HL-60 (cell line): ENCODE data around the gene SDR42E2.
A peak's percentile ranks its signal among the peaks of the same experiment; 100 is the strongest.

Experiments used
- DNase-seq, 2 experiments: peaks; one replicate each; pipeline ENCODE4 v3.0.0-alpha.2; 2010 to 2020; ENCODE audit warnings: low read depth in 1 of 2, low spot score in 1 of 2
- H3K27ac ChIP-seq: fragments of 250-450 bp; sonication (Bioruptor Pico); replicated peaks from 2 replicates; pipeline ENCODE4 v1.5.1; 2020; ENCODE audit warnings: mild to moderate bottlenecking, moderate library complexity
- H3K27me3 ChIP-seq: fragments of 250-450 bp; sonication (Bioruptor Pico); 2 replicates; pipeline ENCODE4 v1.5.1; 2021; ENCODE audit warnings: mild to moderate bottlenecking, moderate library complexity; ENCODE audit not compliant: insufficient read depth, poor library complexity, severe bottlenecking
- H3K4me3 ChIP-seq: replicated peaks from 2 replicates; pipeline ENCODE4 v1.5.1; 2011; ENCODE audit warnings: mild to moderate bottlenecking, control low read depth, low read length; ENCODE audit not compliant: insufficient read depth
- GABPA ChIP-seq: IDR thresholded peaks from 2 replicates; pipeline ENCODE4 v1.6.1; 2012; ENCODE audit warnings: low read depth
- POLR2AphosphoS5 ChIP-seq: IDR thresholded peaks from 2 replicates; pipeline ENCODE4 v1.6.1; 2012; ENCODE audit warnings: low read depth
- SPI1 ChIP-seq: IDR thresholded peaks from 2 replicates; pipeline ENCODE4 v1.6.1; 2012; ENCODE audit warnings: low read depth, mild to moderate bottlenecking, borderline replicate concordance
- TF ChIP-seq, protein P1 (sequence below): IDR thresholded peaks from 2 replicates; pipeline ENCODE4 v1.6.1; 2012; ENCODE audit warnings: low read depth; ENCODE audit not compliant: insufficient replicate concordance
- TF ChIP-seq, protein P2 (sequence below): IDR thresholded peaks from one replicate; pipeline ENCODE4 v1.5.1; 2011; ENCODE audit warnings: low read length, control low read depth, inconsistent platforms; ENCODE audit not compliant: insufficient read depth

Gene SDR42E2

DNA sequence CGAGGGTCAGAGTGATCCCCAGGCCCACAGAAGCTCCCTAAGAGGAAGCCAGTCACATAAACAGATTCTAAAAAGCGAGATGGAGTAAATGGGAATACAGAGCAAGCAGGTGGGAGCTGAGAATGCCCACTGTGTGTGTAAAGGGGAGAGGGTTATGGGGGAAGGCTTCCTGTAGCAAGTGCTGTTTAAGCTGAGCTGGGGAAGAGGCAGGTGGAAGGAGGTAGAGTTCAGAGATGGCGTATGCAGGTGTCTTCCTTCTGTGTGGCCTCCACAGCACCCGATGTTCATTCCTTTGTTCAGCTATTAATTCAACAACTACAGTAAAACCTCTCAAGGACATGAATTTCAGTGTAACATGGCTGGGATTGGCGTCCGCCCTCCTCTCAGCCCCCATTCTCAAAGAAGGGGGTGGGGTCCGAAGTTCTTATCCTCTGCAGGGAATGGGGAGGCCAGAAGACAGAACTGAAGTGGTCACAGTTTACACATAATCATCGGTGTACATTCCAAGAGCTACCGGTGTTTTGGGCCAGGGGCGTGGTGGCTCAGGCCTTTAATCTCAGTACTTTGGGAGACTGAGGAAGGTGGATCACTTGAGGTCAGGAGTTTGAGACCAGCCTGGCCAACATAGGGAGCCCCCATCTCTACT, 45.5 kb downstream of the SDR42E2 start:
- peak overlapping the region; percentile 91 for H3K4me3 ChIP-seq
- TF ChIP-seq SPI1 = no peak
- TF ChIP-seq, protein P1, sequence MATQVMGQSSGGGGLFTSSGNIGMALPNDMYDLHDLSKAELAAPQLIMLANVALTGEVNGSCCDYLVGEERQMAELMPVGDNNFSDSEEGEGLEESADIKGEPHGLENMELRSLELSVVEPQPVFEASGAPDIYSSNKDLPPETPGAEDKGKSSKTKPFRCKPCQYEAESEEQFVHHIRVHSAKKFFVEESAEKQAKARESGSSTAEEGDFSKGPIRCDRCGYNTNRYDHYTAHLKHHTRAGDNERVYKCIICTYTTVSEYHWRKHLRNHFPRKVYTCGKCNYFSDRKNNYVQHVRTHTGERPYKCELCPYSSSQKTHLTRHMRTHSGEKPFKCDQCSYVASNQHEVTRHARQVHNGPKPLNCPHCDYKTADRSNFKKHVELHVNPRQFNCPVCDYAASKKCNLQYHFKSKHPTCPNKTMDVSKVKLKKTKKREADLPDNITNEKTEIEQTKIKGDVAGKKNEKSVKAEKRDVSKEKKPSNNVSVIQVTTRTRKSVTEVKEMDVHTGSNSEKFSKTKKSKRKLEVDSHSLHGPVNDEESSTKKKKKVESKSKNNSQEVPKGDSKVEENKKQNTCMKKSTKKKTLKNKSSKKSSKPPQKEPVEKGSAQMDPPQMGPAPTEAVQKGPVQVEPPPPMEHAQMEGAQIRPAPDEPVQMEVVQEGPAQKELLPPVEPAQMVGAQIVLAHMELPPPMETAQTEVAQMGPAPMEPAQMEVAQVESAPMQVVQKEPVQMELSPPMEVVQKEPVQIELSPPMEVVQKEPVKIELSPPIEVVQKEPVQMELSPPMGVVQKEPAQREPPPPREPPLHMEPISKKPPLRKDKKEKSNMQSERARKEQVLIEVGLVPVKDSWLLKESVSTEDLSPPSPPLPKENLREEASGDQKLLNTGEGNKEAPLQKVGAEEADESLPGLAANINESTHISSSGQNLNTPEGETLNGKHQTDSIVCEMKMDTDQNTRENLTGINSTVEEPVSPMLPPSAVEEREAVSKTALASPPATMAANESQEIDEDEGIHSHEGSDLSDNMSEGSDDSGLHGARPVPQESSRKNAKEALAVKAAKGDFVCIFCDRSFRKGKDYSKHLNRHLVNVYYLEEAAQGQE = no peak
- TF ChIP-seq GABPA = no peak
- TF ChIP-seq, protein P2, sequence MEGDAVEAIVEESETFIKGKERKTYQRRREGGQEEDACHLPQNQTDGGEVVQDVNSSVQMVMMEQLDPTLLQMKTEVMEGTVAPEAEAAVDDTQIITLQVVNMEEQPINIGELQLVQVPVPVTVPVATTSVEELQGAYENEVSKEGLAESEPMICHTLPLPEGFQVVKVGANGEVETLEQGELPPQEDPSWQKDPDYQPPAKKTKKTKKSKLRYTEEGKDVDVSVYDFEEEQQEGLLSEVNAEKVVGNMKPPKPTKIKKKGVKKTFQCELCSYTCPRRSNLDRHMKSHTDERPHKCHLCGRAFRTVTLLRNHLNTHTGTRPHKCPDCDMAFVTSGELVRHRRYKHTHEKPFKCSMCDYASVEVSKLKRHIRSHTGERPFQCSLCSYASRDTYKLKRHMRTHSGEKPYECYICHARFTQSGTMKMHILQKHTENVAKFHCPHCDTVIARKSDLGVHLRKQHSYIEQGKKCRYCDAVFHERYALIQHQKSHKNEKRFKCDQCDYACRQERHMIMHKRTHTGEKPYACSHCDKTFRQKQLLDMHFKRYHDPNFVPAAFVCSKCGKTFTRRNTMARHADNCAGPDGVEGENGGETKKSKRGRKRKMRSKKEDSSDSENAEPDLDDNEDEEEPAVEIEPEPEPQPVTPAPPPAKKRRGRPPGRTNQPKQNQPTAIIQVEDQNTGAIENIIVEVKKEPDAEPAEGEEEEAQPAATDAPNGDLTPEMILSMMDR = no peak
- TF ChIP-seq POLR2AphosphoS5 = no peak
- peak overlapping the region; percentile 88 for H3K27ac ChIP-seq
- no peak for DNase-seq
- no peaks in the 10 kb centered on the region for H3K27me3 ChIP-seq

DNA sequence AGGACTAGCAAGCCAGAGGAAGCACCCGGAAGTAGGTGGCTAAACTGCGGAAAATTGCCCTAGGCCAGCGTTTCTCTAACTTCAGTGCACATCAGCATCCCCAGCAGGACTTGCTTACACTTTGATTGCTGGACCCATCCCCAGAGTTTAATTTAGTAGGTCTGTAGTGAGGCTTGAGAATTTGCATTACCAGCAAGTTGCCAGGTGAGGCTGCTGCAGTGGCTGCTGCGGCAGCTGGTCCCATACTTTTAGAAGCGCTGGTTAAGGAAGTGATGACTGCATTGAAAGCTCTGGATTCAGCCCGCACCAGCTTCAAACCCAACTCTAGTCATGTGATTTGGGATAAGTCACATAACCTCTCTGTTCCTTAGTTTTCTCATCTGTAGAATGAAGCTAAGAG, 48.0 kb downstream of the SDR42E2 start:
- Histone ChIP-seq H3K27me3 (no peaks in the 10 kb centered on the region), H3K4me3 (no peak overlapping the region), H3K27ac (no peak overlapping the region)
- no peak for DNase-seq
- TF ChIP-seq POLR2AphosphoS5 (no peak), GABPA (no peak), SPI1 (no peak)
- TF ChIP-seq, protein P1 = no peak
- TF ChIP-seq, protein P2 = no peak

DNA sequence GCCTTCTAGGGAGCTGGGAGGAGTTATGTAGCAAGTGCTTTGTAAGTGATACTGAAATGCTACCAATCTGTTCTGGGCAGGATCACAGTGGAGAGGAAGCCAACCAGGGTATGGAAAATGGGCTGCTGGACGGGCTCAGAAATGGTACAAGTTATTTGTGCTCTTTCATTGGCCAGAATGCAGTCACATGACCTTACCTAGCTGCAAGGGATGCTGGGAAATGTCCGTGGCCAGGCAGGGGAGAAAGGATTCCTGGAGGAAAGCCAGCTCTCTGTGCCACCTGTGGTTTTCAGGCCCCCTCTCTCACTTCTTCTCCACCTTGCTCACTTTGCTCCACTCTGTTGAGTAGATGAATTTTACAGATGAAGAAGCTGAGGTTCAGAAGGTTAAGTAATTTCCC, 48.5 kb downstream of the SDR42E2 start:
- no peak overlapping the region for H3K27ac ChIP-seq

More for the DNA sequence above, 48.5 kb downstream of the SDR42E2 start:
- no peak for TF ChIP-seq GABPA
- TF ChIP-seq, protein P2 = no peak
- TF ChIP-seq, protein P1 = no peak
- TF ChIP-seq SPI1 = no peak
- TF ChIP-seq POLR2AphosphoS5 = no peak
- DNase-seq = no peak
- no peaks in the 10 kb centered on the region for H3K27me3 ChIP-seq
- H3K4me3 ChIP-seq = no peak overlapping the region
